ENCODE measurements around the gene AASDH.

The AASDH gene

DNA sequence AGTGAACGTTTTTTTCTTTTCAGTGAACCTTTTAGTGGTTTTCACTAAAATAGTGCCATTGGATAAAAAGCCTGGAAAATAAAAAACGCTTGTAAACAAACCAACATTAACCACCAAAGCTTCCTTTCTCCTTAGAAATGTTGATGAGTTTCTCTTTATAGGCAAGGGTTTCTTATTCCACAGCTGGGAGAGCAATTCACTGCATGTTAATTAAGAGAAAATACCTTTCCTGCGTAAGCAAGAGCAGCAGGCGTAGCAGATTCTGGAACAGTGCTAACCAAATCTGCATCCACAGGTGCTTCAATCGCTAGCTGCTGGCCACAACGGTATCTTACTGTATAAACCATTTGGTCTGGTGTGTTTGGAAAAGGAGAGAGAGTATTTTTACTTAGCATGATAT lies 13.3 kb upstream of the AASDH start:
- H3K27ac ChIP-seq (ENCODE audit: low read depth, low read length), result no peak overlapping the region
- no peak overlapping the region for H3K4me3 ChIP-seq (ENCODE audit: low read depth in 1 of 2, low read length in 2 of 2)
- H3K36me3 ChIP-seq (ENCODE audit: control insufficient read depth in 1 of 2, insufficient read depth in 2 of 2, low read length in 2 of 2), result peaks cover 0 to 13% of the 10 kb centered on the region in 2 donors
- no peaks in the 10 kb centered on the region for H3K27me3 ChIP-seq (ENCODE audit: control insufficient read depth in 1 of 2, insufficient read depth in 2 of 2, low read length in 2 of 2)
- H3K4me1 ChIP-seq (ENCODE audit: control insufficient read depth in 1 of 2, insufficient read depth in 2 of 2, low read length in 2 of 2), result no peaks in the 10 kb centered on the region
- H3K9ac ChIP-seq (ENCODE audit: low read depth in 1 of 2, low read length in 2 of 2), result no peak overlapping the region
- no peaks in the 10 kb centered on the region for H3K9me3 ChIP-seq (ENCODE audit: control insufficient read depth in 1 of 2, low read length in 2 of 2)

DNA sequence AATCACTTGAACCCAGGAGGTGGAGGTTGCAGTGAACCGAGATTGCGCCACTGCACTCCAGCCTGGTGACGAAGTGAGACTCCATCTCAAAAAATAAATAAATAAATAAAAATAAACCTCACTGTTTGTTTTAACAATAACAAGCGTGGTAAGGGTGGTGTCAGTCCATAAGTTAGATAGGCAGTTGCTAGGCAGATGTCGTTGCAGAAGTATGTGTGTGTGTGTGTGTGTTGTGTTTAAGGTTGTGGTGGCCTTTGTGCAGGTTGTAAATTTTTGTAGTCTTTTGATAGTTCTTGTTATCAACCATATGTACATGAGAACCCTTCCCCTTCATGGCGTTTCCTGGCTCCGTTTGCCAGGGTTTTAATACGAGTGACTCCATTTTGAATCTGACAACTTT lies 4.0 kb upstream of the AASDH start:
- H3K36me3 ChIP-seq (ENCODE audit: control insufficient read depth in 1 of 2, insufficient read depth in 2 of 2, low read length in 2 of 2), result peaks cover 0 to 4% of the 10 kb centered on the region in 2 donors
- no peaks in the 10 kb centered on the region for H3K27me3 ChIP-seq (ENCODE audit: control insufficient read depth in 1 of 2, insufficient read depth in 2 of 2, low read length in 2 of 2)
- H3K4me1 ChIP-seq (ENCODE audit: control insufficient read depth in 1 of 2, insufficient read depth in 2 of 2, low read length in 2 of 2), result peaks cover 11% of the 10 kb centered on the region in 2 donors
- no peak overlapping the region for H3K27ac ChIP-seq (ENCODE audit: low read depth, low read length)
- no peaks in the 10 kb centered on the region for H3K9me3 ChIP-seq (ENCODE audit: control insufficient read depth in 1 of 2, low read length in 2 of 2)
- H3K4me3 ChIP-seq (ENCODE audit: low read depth in 1 of 2, low read length in 2 of 2), result no peak overlapping the region
- H3K9ac ChIP-seq (ENCODE audit: low read depth in 1 of 2, low read length in 2 of 2), result no peak overlapping the region

DNA sequence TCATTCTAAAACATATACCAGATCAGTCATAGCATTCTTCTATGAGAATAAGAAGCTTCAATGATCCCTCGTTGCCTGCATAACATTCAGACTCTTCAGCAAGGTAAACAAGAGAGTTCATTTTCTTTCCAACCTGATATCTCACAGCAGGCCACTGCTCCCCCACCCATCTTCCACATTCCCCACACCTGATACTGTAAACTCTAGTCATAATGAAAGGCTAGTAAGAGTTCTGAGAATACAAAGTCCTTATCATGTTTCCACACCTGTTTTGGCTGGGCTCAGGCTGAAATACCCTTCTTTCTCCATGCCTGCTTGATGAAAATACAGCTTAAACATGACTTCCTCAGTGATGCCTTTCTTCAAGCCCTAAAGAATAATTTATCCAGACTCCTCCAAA lies 2.3 kb upstream of the AASDH start:
- Histone ChIP-seq H3K27ac (ENCODE audit: low read depth, low read length) (no peak overlapping the region), H3K9me3 (ENCODE audit: control insufficient read depth in 1 of 2, low read length in 2 of 2) (no peaks in the 10 kb centered on the region), H3K27me3 (ENCODE audit: control insufficient read depth in 1 of 2, insufficient read depth in 2 of 2, low read length in 2 of 2) (no peaks in the 10 kb centered on the region), H3K4me1 (ENCODE audit: control insufficient read depth in 1 of 2, insufficient read depth in 2 of 2, low read length in 2 of 2) (peaks cover 11 to 15% of the 10 kb centered on the region in 2 donors), H3K9ac (ENCODE audit: low read depth in 1 of 2, low read length in 2 of 2) (no peak overlapping the region), H3K36me3 (ENCODE audit: control insufficient read depth in 1 of 2, insufficient read depth in 2 of 2, low read length in 2 of 2) (no peaks in the 10 kb centered on the region), H3K4me3 (ENCODE audit: low read depth in 1 of 2, low read length in 2 of 2) (no peak overlapping the region)

DNA sequence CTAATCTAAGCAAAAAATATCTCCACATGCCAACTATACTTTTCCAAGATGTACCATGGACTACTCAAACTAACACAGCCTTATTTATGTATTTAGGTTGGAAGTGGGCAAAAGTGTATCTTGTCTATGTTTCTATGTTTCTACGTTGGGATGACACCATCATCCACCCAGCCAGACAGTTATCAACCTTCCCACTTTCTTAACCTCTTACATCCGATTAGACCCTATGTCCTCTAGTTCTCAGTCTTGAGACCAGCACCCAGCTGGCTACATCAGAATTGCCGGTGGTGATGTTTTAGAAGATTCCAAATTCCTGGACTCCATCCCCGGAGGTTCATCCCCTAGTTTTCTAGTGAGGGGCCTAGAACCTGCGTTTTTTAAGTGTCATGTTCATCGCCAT lies 1.0 kb upstream of the AASDH start:
- Histone ChIP-seq H3K4me3 (ENCODE audit: low read depth in 1 of 2, low read length in 2 of 2) (peak overlapping the region; percentile 92 to 97), H3K4me1 (ENCODE audit: control insufficient read depth in 1 of 2, insufficient read depth in 2 of 2, low read length in 2 of 2) (peaks cover 11 to 15% of the 10 kb centered on the region in 2 donors), H3K27ac (ENCODE audit: low read depth, low read length) (no peak overlapping the region), H3K9ac (ENCODE audit: low read depth in 1 of 2, low read length in 2 of 2) (peak overlapping the region; percentile 85 to 99), H3K36me3 (ENCODE audit: control insufficient read depth in 1 of 2, insufficient read depth in 2 of 2, low read length in 2 of 2) (no peaks in the 10 kb centered on the region), H3K27me3 (ENCODE audit: control insufficient read depth in 1 of 2, insufficient read depth in 2 of 2, low read length in 2 of 2) (no peaks in the 10 kb centered on the region), H3K9me3 (ENCODE audit: control insufficient read depth in 1 of 2, low read length in 2 of 2) (no peaks in the 10 kb centered on the region)

DNA sequence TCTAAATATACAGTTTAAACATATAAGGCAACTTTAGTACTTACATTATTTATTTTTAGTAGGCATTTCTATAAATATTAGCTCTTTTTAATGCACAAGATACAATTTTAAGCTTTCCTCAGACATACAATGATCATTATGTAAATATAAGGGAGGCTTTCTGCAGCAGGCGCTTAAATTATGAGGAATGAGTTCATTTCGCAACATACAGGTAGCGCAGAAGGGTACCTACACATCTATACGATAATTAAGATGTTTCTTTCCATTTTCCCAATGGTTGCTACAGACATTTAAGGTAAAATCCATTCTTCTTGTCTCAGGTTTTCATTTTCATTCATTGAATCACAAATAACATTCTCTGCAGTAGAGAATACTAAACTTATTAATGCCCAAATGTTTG lies 1.2 kb downstream of the AASDH start:
- H3K4me3 ChIP-seq (ENCODE audit: low read depth in 1 of 2, low read length in 2 of 2), result peak overlapping the region; percentile 18 to 49
- no peaks in the 10 kb centered on the region for H3K36me3 ChIP-seq (ENCODE audit: control insufficient read depth in 1 of 2, insufficient read depth in 2 of 2, low read length in 2 of 2)
- H3K27me3 ChIP-seq (ENCODE audit: control insufficient read depth in 1 of 2, insufficient read depth in 2 of 2, low read length in 2 of 2), result no peaks in the 10 kb centered on the region
- no peak overlapping the region for H3K27ac ChIP-seq (ENCODE audit: low read depth, low read length)
- H3K9me3 ChIP-seq (ENCODE audit: control insufficient read depth in 1 of 2, low read length in 2 of 2), result no peaks in the 10 kb centered on the region
- H3K9ac ChIP-seq (ENCODE audit: low read depth in 1 of 2, low read length in 2 of 2), result no peak overlapping the region
- H3K4me1 ChIP-seq (ENCODE audit: control insufficient read depth in 1 of 2, insufficient read depth in 2 of 2, low read length in 2 of 2), result peaks cover 11 to 15% of the 10 kb centered on the region in 2 donors

DNA sequence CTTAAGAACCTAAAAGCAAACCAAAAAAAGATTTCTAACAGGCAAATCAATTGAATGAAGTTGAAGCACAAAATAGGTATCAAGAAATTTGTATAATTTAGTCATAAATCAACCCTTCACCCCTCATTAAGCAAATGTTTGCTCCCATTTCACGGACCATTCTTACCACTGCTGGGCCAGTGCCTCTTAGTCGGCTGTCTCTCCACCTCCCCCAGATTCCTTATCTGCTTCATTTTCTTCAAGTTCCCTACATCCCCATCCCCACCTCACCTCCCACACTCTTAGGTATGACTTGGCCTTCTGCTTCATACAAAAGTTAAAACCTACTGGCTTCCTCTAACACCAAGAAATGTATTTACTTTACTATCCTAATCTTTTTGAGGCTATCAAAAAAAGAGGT lies 11.8 kb downstream of the AASDH start:
- no peaks in the 10 kb centered on the region for H3K4me1 ChIP-seq (ENCODE audit: control insufficient read depth in 1 of 2, insufficient read depth in 2 of 2, low read length in 2 of 2)
- H3K27ac ChIP-seq (ENCODE audit: low read depth, low read length), result no peak overlapping the region
- peaks cover 6 to 10% of the 10 kb centered on the region in 2 donors for H3K36me3 ChIP-seq (ENCODE audit: control insufficient read depth in 1 of 2, insufficient read depth in 2 of 2, low read length in 2 of 2)
- no peaks in the 10 kb centered on the region for H3K27me3 ChIP-seq (ENCODE audit: control insufficient read depth in 1 of 2, insufficient read depth in 2 of 2, low read length in 2 of 2)
- no peak overlapping the region for H3K4me3 ChIP-seq (ENCODE audit: low read depth in 1 of 2, low read length in 2 of 2)
- no peak overlapping the region for H3K9ac ChIP-seq (ENCODE audit: low read depth in 1 of 2, low read length in 2 of 2)
- H3K9me3 ChIP-seq (ENCODE audit: control insufficient read depth in 1 of 2, low read length in 2 of 2), result no peaks in the 10 kb centered on the region

DNA sequence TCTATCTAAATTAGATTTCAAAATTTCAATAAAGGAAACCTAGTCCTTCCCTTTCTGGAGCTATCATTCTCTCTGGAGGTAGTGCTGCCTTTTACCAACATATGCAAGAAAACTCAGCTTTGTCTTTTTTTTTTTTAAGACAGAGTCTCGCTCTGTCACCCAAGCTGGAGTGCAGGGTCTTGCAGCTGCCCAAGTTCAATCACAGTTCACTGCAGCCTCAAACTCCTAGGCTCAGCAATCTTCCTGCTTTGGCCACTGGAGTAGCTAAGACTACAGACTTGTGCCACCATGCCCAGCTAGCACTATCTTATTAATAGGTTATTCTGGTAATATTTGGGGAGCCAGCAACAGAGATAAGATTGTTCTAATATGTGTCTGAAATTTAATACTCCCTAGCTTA lies 12.3 kb downstream of the AASDH start:
- Histone ChIP-seq H3K9me3 (ENCODE audit: control insufficient read depth in 1 of 2, low read length in 2 of 2) (no peaks in the 10 kb centered on the region), H3K27me3 (ENCODE audit: control insufficient read depth in 1 of 2, insufficient read depth in 2 of 2, low read length in 2 of 2) (no peaks in the 10 kb centered on the region), H3K27ac (ENCODE audit: low read depth, low read length) (no peak overlapping the region), H3K4me1 (ENCODE audit: control insufficient read depth in 1 of 2, insufficient read depth in 2 of 2, low read length in 2 of 2) (no peaks in the 10 kb centered on the region), H3K4me3 (ENCODE audit: low read depth in 1 of 2, low read length in 2 of 2) (no peak overlapping the region), H3K9ac (ENCODE audit: low read depth in 1 of 2, low read length in 2 of 2) (no peak overlapping the region), H3K36me3 (ENCODE audit: control insufficient read depth in 1 of 2, insufficient read depth in 2 of 2, low read length in 2 of 2) (peaks cover 6 to 14% of the 10 kb centered on the region in 2 donors)

DNA sequence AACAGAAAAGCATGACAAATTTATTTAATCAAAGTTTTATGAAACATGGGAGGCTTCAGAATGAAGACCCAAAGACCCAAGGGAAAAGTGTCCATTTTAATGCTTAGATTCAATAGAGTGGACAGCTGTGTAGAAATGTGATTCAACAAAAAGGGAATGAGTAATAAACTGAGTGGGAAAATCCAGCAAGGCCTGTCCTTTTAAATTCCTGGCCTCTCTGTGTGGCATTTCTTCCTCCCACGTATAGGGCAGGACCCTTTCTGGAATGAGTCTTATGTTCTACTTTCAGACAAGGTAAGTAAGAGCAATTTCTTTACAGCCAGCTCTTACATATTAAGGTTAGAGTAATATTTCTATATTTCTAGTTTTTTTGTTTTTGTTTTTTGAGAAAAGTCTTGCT lies 14.5 kb downstream of the AASDH start:
- Histone ChIP-seq H3K27ac (ENCODE audit: low read depth, low read length) (no peak overlapping the region), H3K4me1 (ENCODE audit: control insufficient read depth in 1 of 2, insufficient read depth in 2 of 2, low read length in 2 of 2) (no peaks in the 10 kb centered on the region), H3K36me3 (ENCODE audit: control insufficient read depth in 1 of 2, insufficient read depth in 2 of 2, low read length in 2 of 2) (peaks cover 6 to 12% of the 10 kb centered on the region in 2 donors), H3K4me3 (ENCODE audit: low read depth in 1 of 2, low read length in 2 of 2) (no peak overlapping the region), H3K27me3 (ENCODE audit: control insufficient read depth in 1 of 2, insufficient read depth in 2 of 2, low read length in 2 of 2) (no peaks in the 10 kb centered on the region), H3K9ac (ENCODE audit: low read depth in 1 of 2, low read length in 2 of 2) (no peak overlapping the region), H3K9me3 (ENCODE audit: control insufficient read depth in 1 of 2, low read length in 2 of 2) (no peaks in the 10 kb centered on the region)

DNA sequence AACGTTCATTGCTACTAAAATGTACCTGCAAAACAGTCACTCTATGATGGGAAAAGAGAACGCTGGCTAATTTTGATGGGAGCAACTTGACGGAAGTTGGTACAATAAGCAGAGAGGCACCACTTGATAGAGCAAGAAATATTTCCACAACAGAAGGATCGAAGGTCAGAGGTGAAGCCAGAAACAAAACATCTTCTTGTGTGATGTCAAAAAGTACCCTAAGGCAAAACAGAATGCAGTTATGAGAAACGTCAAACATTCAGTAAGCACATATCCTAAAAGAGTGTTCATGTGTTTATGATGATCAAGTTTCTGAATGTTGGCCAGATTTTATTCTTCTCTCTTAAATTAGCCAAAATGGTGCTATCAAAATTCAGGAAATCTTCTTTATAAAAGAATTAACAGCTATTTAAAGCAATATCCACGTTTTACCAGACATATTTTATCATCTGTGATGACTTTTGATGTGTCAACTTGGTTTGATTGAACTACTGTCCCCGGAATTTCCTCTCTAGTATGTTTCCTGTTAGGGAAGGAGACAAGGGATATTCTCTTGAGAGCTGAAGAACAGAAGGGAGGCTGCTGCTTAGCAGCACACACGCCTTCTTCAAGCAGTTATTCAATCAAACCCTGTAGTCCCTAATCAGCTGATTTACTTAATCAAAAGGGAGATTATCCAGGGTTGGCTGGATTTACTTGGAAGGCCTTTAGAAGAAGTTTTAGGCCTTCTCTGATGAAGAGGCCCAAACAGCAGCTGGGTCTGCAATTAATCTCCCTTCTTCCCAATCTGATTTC lies 15.7 kb downstream of the AASDH start:
- Histone ChIP-seq H3K9ac (ENCODE audit: low read depth in 1 of 2, low read length in 2 of 2) (no peak overlapping the region), H3K27ac (ENCODE audit: low read depth, low read length) (no peak overlapping the region), H3K4me3 (ENCODE audit: low read depth in 1 of 2, low read length in 2 of 2) (no peak overlapping the region), H3K27me3 (ENCODE audit: control insufficient read depth in 1 of 2, insufficient read depth in 2 of 2, low read length in 2 of 2) (no peaks in the 10 kb centered on the region), H3K9me3 (ENCODE audit: control insufficient read depth in 1 of 2, low read length in 2 of 2) (no peaks in the 10 kb centered on the region), H3K4me1 (ENCODE audit: control insufficient read depth in 1 of 2, insufficient read depth in 2 of 2, low read length in 2 of 2) (no peaks in the 10 kb centered on the region), H3K36me3 (ENCODE audit: control insufficient read depth in 1 of 2, insufficient read depth in 2 of 2, low read length in 2 of 2) (peaks cover 6 to 12% of the 10 kb centered on the region in 2 donors)

DNA sequence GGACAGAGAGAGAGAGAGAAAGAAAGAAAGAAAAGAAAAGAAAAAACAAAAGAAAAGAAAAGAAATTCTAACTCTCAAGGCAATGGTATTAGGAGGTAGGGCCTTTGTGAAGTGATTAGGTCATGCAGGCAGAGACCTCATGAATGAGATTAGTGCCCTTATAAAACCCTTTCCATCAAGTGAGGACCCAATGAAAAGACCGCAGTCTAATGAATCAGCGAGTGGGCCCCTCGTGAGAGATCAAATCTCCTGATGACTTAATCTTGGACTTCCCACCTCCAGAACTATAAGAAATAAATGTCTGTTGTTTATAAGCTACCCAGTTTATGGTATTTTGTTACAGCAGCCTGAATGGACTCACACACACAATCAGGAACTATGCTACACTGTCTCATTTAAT lies 16.9 kb downstream of the AASDH start:
- Histone ChIP-seq H3K9me3 (ENCODE audit: control insufficient read depth in 1 of 2, low read length in 2 of 2) (no peaks in the 10 kb centered on the region), H3K4me3 (ENCODE audit: low read depth in 1 of 2, low read length in 2 of 2) (no peak overlapping the region), H3K4me1 (ENCODE audit: control insufficient read depth in 1 of 2, insufficient read depth in 2 of 2, low read length in 2 of 2) (no peaks in the 10 kb centered on the region), H3K27me3 (ENCODE audit: control insufficient read depth in 1 of 2, insufficient read depth in 2 of 2, low read length in 2 of 2) (no peaks in the 10 kb centered on the region), H3K27ac (ENCODE audit: low read depth, low read length) (no peak overlapping the region), H3K36me3 (ENCODE audit: control insufficient read depth in 1 of 2, insufficient read depth in 2 of 2, low read length in 2 of 2) (peaks cover 6 to 12% of the 10 kb centered on the region in 2 donors), H3K9ac (ENCODE audit: low read depth in 1 of 2, low read length in 2 of 2) (no peak overlapping the region)

Measured in duodenal mucosa (tissue), 2 donors.